Stimulated activated CD4-positive, alpha-beta T cell treated with anti-CD3 and anti-CD28 coated beads, Interleukin-12 subunit alpha, Interleukin-12 subunit beta, amount 100 ng/mL, for 48 hours (primary cell): Measurements from ENCODE around the gene SNRPD2.

Experiments
- DNase-seq, 3 donors: peaks; one replicate each; pipeline ENCODE4 v3.0.0-alpha.2; 2020; ENCODE audit warnings: low read depth in 2 of 3, low spot score in 1 of 3

The SNRPD2 gene

GRCh38 chr19:45660636-45661035 lies 31.1 kb downstream of the SNRPD2 start:
- no peak for DNase-seq

GRCh38 chr19:45659096-45659729 lies 32.5 kb downstream of the SNRPD2 start:
- no peak for DNase-seq

- no peak for DNase-seq
Observed at GRCh38 chr19:45657520-45658167, 34.1 kb downstream of the SNRPD2 start.

GRCh38 chr19:45655073-45655472 lies 36.7 kb downstream of the SNRPD2 start:
- DNase-seq = no peak

GRCh38 chr19:45653634-45654033 lies 38.1 kb downstream of the SNRPD2 start:
- no peak for DNase-seq

- no peak for DNase-seq
Observed at GRCh38 chr19:45650722-45651121, 41.0 kb downstream of the SNRPD2 start.

GRCh38 chr19:45646345-45646698 lies 45.4 kb downstream of the SNRPD2 start:
- DNase-seq = no peak

GRCh38 chr19:45645631-45646344 lies 46.0 kb downstream of the SNRPD2 start:
- DNase-seq = peak; percentile 81 to 83 (median 81)

GRCh38 chr19:45645068-45645630 lies 46.6 kb downstream of the SNRPD2 start:
- DNase-seq = no peak

GRCh38 chr19:45643927-45644771 lies 47.6 kb downstream of the SNRPD2 start:
- no peak for DNase-seq

- DNase-seq = peak; percentile 93 to 98 (median 96)
Observed at GRCh38 chr19:45643024-45643926, 48.5 kb downstream of the SNRPD2 start.

- peak; percentile 88 to 90 (median 89) for DNase-seq
Observed at GRCh38 chr19:45641274-45642105, 50.3 kb downstream of the SNRPD2 start.

GRCh38 chr19:45640849-45641273 lies 50.9 kb downstream of the SNRPD2 start:
- peak in 2 of 3 donors; percentile 54 to 65 for DNase-seq

- peak in 1 of 3 donors; percentile 54 for DNase-seq
Observed at GRCh38 chr19:45638930-45639729, 52.6 kb downstream of the SNRPD2 start, which contains the start of gene EML2. TSS of gene EML2 (minus strand) at chr19:45639397. CDS start at chr19:45639376, 21 bp downstream.

- DNase-seq = no peak
Observed at GRCh38 chr19:45637890-45638667, 53.7 kb downstream of the SNRPD2 start.
